H1 (cell line): ENCODE measurements around the gene GABRR1. TPM values are rescaled to one million over a fixed set of nuclear protein-coding genes. Genes with fewer than 3 reads are reported as not detected.

ENCODE experiments used
- CTCF ChIA-PET: fragments of 300-600 bp; sonication (Branson Sonifier 250); formaldehyde crosslinking; loops from one replicate; lab custom pipeline; 2021; ENCODE audit not compliant: partially characterized antibody; lab: Charles Lee
- POLR2A ChIA-PET: fragments of 300-600 bp; sonication (Branson Sonifier 250); formaldehyde crosslinking; loops from one replicate; lab custom pipeline; 2021; ENCODE audit warnings: inconsistent platforms; ENCODE audit not compliant: partially characterized antibody; lab: Charles Lee
- DNase-seq, 2 experiments: peaks; one replicate each; pipeline versions ENCODE4 v3.0.0 to v3.0.0-alpha.2; 2010 to 2022; ENCODE audit warnings: low spot score in 2 of 2, low read depth in 1 of 2, mixed read lengths in 1 of 2
- FAIRE-seq: peaks from 2 replicates; lab custom pipeline; 2011; peaks lifted over from hg19 to GRCh38; lab: Jason Lieb, UNC
- H2AFZ ChIP-seq: 2 replicates; pipeline ENCODE4 v1.8.1; 2012; ENCODE audit warnings: low read length, inconsistent platforms
- H2AK5ac ChIP-seq: 2 replicates; pipeline ENCODE4 v1.6.1; 2013; ENCODE audit warnings: low read depth, low read length
- H2BK120ac ChIP-seq: replicated peaks from 2 replicates; pipeline ENCODE3; 2013; ENCODE audit warnings: low read depth, low read length, inconsistent platforms
- H2BK12ac ChIP-seq: 2 replicates; pipeline ENCODE4 v1.6.1; 2013; ENCODE audit warnings: low read depth, low read length
- H2BK15ac ChIP-seq: 2 replicates; pipeline ENCODE4 v1.6.1; 2013; ENCODE audit warnings: low read length
- H2BK20ac ChIP-seq: 2 replicates; pipeline ENCODE4 v1.6.1; 2013; ENCODE audit warnings: low read length
- H2BK5ac ChIP-seq: 2 replicates; pipeline ENCODE4 v1.6.1; 2013; ENCODE audit warnings: low read depth, low read length
- H3K14ac ChIP-seq: 2 replicates; pipeline ENCODE4 v1.6.1; 2013; ENCODE audit warnings: inconsistent platforms; ENCODE audit not compliant: insufficient read length
- H3K18ac ChIP-seq: 2 replicates; pipeline ENCODE4 v1.6.1; 2013; ENCODE audit warnings: low read length; ENCODE audit errors: extremely low read depth
- H3K23ac ChIP-seq: 2 replicates; pipeline ENCODE4 v1.6.1; 2013; ENCODE audit warnings: inconsistent platforms; ENCODE audit not compliant: insufficient read length
- H3K23me2 ChIP-seq: 2 replicates; pipeline ENCODE4 v1.6.1; 2013; ENCODE audit warnings: low read depth, low read length
- H3K27ac ChIP-seq: 2 replicates; pipeline ENCODE4 v1.6.1; 2011; ENCODE audit warnings: low read depth, low read length, inconsistent platforms
- H3K27me3 ChIP-seq, 4 experiments: replicated peaks in 1 of 4; 1 replicate in 1 of 4; 2 replicates in 3 of 4; pipeline versions ENCODE4 v1.6.1 to v1.8.1; 2011 to 2013; ENCODE audit warnings: low read length in 3 of 4, mild to moderate bottlenecking in 3 of 4, inconsistent platforms in 2 of 4, mixed read lengths in 2 of 4, moderate library complexity in 1 of 4; ENCODE audit not compliant: control insufficient read depth in 3 of 4, insufficient read depth in 3 of 4; ENCODE audit errors: extremely low read depth in 1 of 4
- H3K36me3 ChIP-seq, 4 experiments: 2 replicates each; pipeline versions ENCODE4 v1.6.1 to v1.8.1; 2011 to 2013; ENCODE audit warnings: mild to moderate bottlenecking in 4 of 4, low read length in 3 of 4, moderate library complexity in 2 of 4, control low read depth in 1 of 4, inconsistent platforms in 1 of 4; ENCODE audit not compliant: insufficient read depth in 4 of 4, control insufficient read depth in 2 of 4
- H3K4ac ChIP-seq: replicated peaks from 2 replicates; pipeline ENCODE3; 2013; ENCODE audit warnings: low read length, low read depth, mixed read lengths, inconsistent platforms; ENCODE audit not compliant: insufficient read length
- H3K4me1 ChIP-seq, 4 experiments: replicated peaks in 1 of 4; 1 replicate in 1 of 4; 2 replicates in 3 of 4; pipeline versions ENCODE4 v1.6.1 to v1.8.1; 2011 to 2013; ENCODE audit warnings: low read length in 3 of 4, inconsistent platforms in 2 of 4, mixed read lengths in 1 of 4; ENCODE audit not compliant: insufficient read depth in 4 of 4, control insufficient read depth in 3 of 4
- H3K4me2 ChIP-seq, 2 experiments: 2 replicates each; pipeline versions ENCODE4 v1.6.1 to v1.8.1; 2011 to 2013; ENCODE audit warnings: low read depth in 2 of 2, low read length in 2 of 2, control low read depth in 1 of 2, inconsistent platforms in 1 of 2, mild to moderate bottlenecking in 1 of 2; ENCODE audit not compliant: insufficient read depth in 1 of 2
- H3K4me3 ChIP-seq, 4 experiments: fragments of 200-600, 300-600 bp in 1 of 4; sonication (generic), shearing (Covaris generic), sonication (Bioruptor Twin) in 1 of 4; 2 replicates each; pipeline versions ENCODE4 v1.5.1 to v1.8.1; 2011 to 2016; ENCODE audit warnings: low read length in 4 of 4, low read depth in 3 of 4, control low read depth in 2 of 4, inconsistent platforms in 2 of 4, mild to moderate bottlenecking in 2 of 4, mixed read lengths in 1 of 4, moderate library complexity in 1 of 4; ENCODE audit not compliant: insufficient read depth in 2 of 4; ENCODE audit errors: extremely low read depth in 1 of 4
- H3K56ac ChIP-seq: replicated peaks from 2 replicates; pipeline ENCODE3; 2013; ENCODE audit warnings: low read depth, mild to moderate bottlenecking, mixed read lengths, low read length, inconsistent platforms; ENCODE audit not compliant: insufficient read length
- H3K79me1 ChIP-seq: 2 replicates; pipeline ENCODE4 v1.6.1; 2013; ENCODE audit warnings: low read depth, low read length, control low read depth
- H3K79me2 ChIP-seq, 2 experiments: 2 replicates each; pipeline versions ENCODE4 v1.6.1 to v1.8.1; 2012 to 2013; ENCODE audit warnings: low read length in 2 of 2, mild to moderate bottlenecking in 2 of 2, inconsistent platforms in 1 of 2; ENCODE audit not compliant: insufficient read depth in 2 of 2, control insufficient read depth in 1 of 2
- H3K9ac ChIP-seq, 4 experiments: replicated peaks in 1 of 4; 1 replicate in 1 of 4; 2 replicates in 3 of 4; pipeline versions ENCODE4 v1.6.1 to v1.8.1; 2011 to 2013; ENCODE audit warnings: low read depth in 3 of 4, low read length in 3 of 4, control low read depth in 2 of 4, mild to moderate bottlenecking in 2 of 4, moderate library complexity in 2 of 4, inconsistent platforms in 1 of 4; ENCODE audit errors: extremely low read depth in 1 of 4
- H3K9me3 ChIP-seq, 2 experiments: 2 replicates each; pipeline versions ENCODE4 v1.6.1 to v1.8.1; 2012 to 2013; ENCODE audit warnings: mild to moderate bottlenecking in 2 of 2, moderate library complexity in 2 of 2, control low read depth in 1 of 2, inconsistent platforms in 1 of 2, low read depth in 1 of 2, low read length in 1 of 2, mixed read lengths in 1 of 2; ENCODE audit not compliant: insufficient read depth in 2 of 2
- H4K20me1 ChIP-seq, 2 experiments: replicated peaks in 1 of 2; 2 replicates each; pipeline versions ENCODE3 to v1.8.1; 2011 to 2013; ENCODE audit warnings: inconsistent platforms in 2 of 2, low read length in 2 of 2, mild to moderate bottlenecking in 1 of 2; ENCODE audit not compliant: insufficient read depth in 2 of 2, control insufficient read depth in 1 of 2
- H4K5ac ChIP-seq: 2 replicates; pipeline ENCODE4 v1.6.1; 2013; ENCODE audit warnings: low read length, low read depth, mixed read lengths, inconsistent platforms; ENCODE audit not compliant: insufficient read length
- H4K8ac ChIP-seq: 2 replicates; pipeline ENCODE4 v1.8.0; 2013; ENCODE audit warnings: mild to moderate bottlenecking, moderate library complexity, low read length, inconsistent platforms; ENCODE audit not compliant: insufficient read depth; ENCODE audit errors: extremely low read depth
- H4K91ac ChIP-seq: replicated peaks from 2 replicates; pipeline ENCODE3; 2013; ENCODE audit warnings: low read length, mixed read lengths, inconsistent platforms; ENCODE audit not compliant: insufficient read length
- BRCA1 ChIP-seq: IDR thresholded peaks from 2 replicates; pipeline ENCODE4 v1.6.1; 2012; ENCODE audit warnings: low read depth, low read length, improper control_type of control experiment
- CHD2 ChIP-seq: IDR thresholded peaks from 2 replicates; pipeline ENCODE4 v1.6.1; 2012; ENCODE audit warnings: low read length, improper control_type of control experiment
- EGR1 ChIP-seq: IDR thresholded peaks from 2 replicates; pipeline ENCODE4 v1.6.1; 2011; ENCODE audit warnings: low read depth, low read length, borderline replicate concordance
- KDM1A ChIP-seq: fragments of 200-600, 300-600 bp; sonication (generic); IDR thresholded peaks from 2 replicates; pipeline ENCODE4 v1.7.1; 2016; ENCODE audit warnings: mild to moderate bottlenecking, low read length, borderline replicate concordance
- KDM5A ChIP-seq: fragments of 200-600 bp; IDR thresholded peaks from 2 replicates; pipeline ENCODE4 v1.7.1; 2012; ENCODE audit warnings: mild to moderate bottlenecking, low read length, inconsistent platforms, mixed read lengths
- MAFK ChIP-seq: IDR thresholded peaks from 2 replicates; pipeline ENCODE4 v1.6.1; 2012; ENCODE audit warnings: low read depth, mild to moderate bottlenecking, improper control_type of control experiment, low read length
- PHF8 ChIP-seq: fragments of 200-600 bp; sonication (generic); conservative IDR thresholded peaks from 2 replicates; pipeline ENCODE4 v1.7.1; 2012; ENCODE audit warnings: low read depth, mild to moderate bottlenecking, inconsistent platforms, low read length, moderate library complexity
- SAP30 ChIP-seq: fragments of 300-600 bp; sonication (generic); IDR thresholded peaks from 2 replicates; pipeline ENCODE4 v1.7.1; 2012; ENCODE audit warnings: low read length, moderate library complexity, mild to moderate bottlenecking, inconsistent platforms; ENCODE audit not compliant: insufficient read depth, insufficient replicate concordance
- TAF7 ChIP-seq: optimal IDR thresholded peaks from 2 replicates; pipeline ENCODE3; 2011; ENCODE audit warnings: low read depth, mild to moderate bottlenecking, inconsistent platforms, low read length, moderate library complexity, borderline replicate concordance
- TEAD4 ChIP-seq: IDR thresholded peaks from 2 replicates; pipeline ENCODE4 v1.6.1; 2012; ENCODE audit warnings: low read depth, low read length, inconsistent platforms, mixed read lengths
- WGBS, 2 experiments: shearing (Covaris generic) in 1 of 2; methylation state at CpG; one replicate each; pipeline versions ENCODE4 v1.1.6 to v1.1.7; 2013 to 2015; ENCODE audit warnings: low lambda C conversion rate in 2 of 2, mixed read lengths in 2 of 2, inconsistent platforms in 1 of 2, low coverage in 1 of 2, missing lambda C conversion rate in 1 of 2; ENCODE audit not compliant: insufficient replicate concordance in 2 of 2, insufficient coverage in 1 of 2, insufficient read length in 1 of 2; ENCODE audit errors: extremely low coverage in 1 of 2, missing lambda C conversion rate in 1 of 2; 5-methylcytosine and 5-hydroxymethylcytosine counted together
- polyA plus RNA-seq, 7 experiments: library from polyadenylated mRNA; depleted of rRNA in 3 of 7; stranded (reverse) in 5 of 7; unstranded in 2 of 7; fragments of >200 nt in 5 of 7; fragments of 200-250 nt in 2 of 7; gene quantifications; 1 replicate in 5 of 7; 2 replicates in 1 of 7; 4 replicates in 1 of 7; pipeline versions ENCODE4 v1.2.1 to v1.2.3, GENCODE V29; 2011 to 2013; ENCODE audit warnings: missing spikeins in 2 of 7, mixed read lengths in 2 of 7
- total RNA-seq: library from RNA; stranded (reverse); fragmentation: NEBNext Ultra II Directional; extraction: Animal tissue kit (Norgen Biotek cat#: 25700); gene quantifications from 2 replicates; pipeline ENCODE4 v1.2.1, GENCODE V29; 2021
- TF ChIP-seq, protein P1 (sequence below): IDR thresholded peaks from 2 replicates; pipeline ENCODE4 v1.6.1; 2012; ENCODE audit warnings: inconsistent platforms
- TF ChIP-seq, protein P2 (sequence below): IDR thresholded peaks from 2 replicates; pipeline ENCODE4 v1.6.1; 2012; ENCODE audit warnings: inconsistent platforms

GABRR1 gene
- total and polyA plus RNA-seq, 2 of the 8 experiments (the other 6 are each of a cell fraction or from before 2014, with no cell fraction given): 0.60 to 0.63 TPM

DNA sequence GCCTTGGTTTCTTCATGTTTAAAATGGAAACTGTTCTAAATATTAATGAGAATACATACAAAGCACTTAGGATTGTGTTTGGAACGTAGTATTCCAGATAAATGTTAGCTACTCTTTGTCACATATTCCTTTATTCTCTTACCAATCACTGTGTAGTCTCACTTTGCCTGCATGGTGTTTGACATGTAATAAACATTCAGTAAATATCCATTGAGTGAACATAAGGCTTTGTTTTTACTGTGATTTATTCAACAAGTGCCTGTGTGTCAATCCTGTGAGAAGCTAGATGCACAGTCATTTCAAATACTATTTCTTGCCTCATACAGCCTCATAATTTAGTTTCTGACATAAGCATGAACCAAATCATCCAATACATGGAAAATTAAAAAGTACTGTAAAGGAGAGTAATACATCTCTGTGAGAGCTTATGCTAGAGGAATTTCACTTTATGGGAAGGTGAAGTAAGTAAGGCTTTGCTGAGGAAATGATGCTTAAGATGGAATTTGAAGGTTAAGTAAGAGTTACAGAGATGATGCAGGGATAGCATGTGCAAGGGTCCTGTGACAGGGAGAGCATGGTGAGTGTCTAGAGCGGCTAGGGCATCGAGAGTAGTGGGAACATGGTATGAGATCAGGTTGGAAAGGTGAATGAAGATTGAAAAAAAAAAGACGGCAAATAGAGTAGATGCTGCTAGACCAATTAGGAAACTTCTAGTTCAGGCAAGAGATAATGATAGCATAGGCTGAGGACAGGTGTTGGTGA lies 56.6 kb downstream of the GABRR1 start:
- Histone ChIP-seq H3K23me2 (no peaks in the 10 kb centered on the region; the same call in 1 of the 2 replicates), H3K27ac (no peak overlapping the region), H3K56ac (no peak overlapping the region), H3K79me2 (no peaks in the 10 kb centered on the region), H2AFZ (no peak overlapping the region), H2BK5ac (no peak overlapping the region), H4K8ac (no peak overlapping the region), H4K5ac (no peak overlapping the region), H3K14ac (no peak overlapping the region), H3K4me1 (peaks cover 0 to 3% (median 0%) of the 10 kb centered on the region in 4 experiments; a peak in 1 of 7 replicates), H3K79me1 (no peaks in the 10 kb centered on the region), H3K23ac (no peak overlapping the region), H4K20me1 (no peaks in the 10 kb centered on the region), H3K18ac (no peak overlapping the region), H3K36me3 (peaks cover 0 to 4% (median 0%) of the 10 kb centered on the region in 4 experiments; a peak in 1 of 8 replicates), H3K27me3 (no peaks in the 10 kb centered on the region), H4K91ac (no peak overlapping the region), H2BK120ac (no peak overlapping the region), H2AK5ac (no peak overlapping the region), H3K9me3 (no peaks in the 10 kb centered on the region), H2BK15ac (no peak overlapping the region), H3K9ac (no peak overlapping the region), H3K4ac (no peak overlapping the region), H2BK12ac (no peak overlapping the region), H3K4me2 (no peak overlapping the region), H3K4me3 (no peak overlapping the region), H2BK20ac (no peak overlapping the region)
- DNase-seq (no peak), FAIRE-seq (no peak)
- WGBS, 2 experiments: 85% methylated on average over 4 of the region's 4 CpGs; no CpG with 5 or more reads in 1 of the 2 experiments
- CTCF ChIA-PET: interaction anchor here (0.8 to 4.6 kb wide), 8 partner anchors 10 to 186 kb away, joined by 3 to 23 read pairs (median 4); no protein-coding TSS in a partner anchor
- POLR2A ChIA-PET: no interaction called here
- TF ChIP-seq TEAD4: no peak
- TF ChIP-seq, protein P1, sequence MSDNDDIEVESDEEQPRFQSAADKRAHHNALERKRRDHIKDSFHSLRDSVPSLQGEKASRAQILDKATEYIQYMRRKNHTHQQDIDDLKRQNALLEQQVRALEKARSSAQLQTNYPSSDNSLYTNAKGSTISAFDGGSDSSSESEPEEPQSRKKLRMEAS: no peak
- TF ChIP-seq, protein P2, sequence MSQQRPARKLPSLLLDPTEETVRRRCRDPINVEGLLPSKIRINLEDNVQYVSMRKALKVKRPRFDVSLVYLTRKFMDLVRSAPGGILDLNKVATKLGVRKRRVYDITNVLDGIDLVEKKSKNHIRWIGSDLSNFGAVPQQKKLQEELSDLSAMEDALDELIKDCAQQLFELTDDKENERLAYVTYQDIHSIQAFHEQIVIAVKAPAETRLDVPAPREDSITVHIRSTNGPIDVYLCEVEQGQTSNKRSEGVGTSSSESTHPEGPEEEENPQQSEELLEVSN: no peak
- no peak for TF ChIP-seq TAF7
- no peak for TF ChIP-seq BRCA1
- TF ChIP-seq PHF8: no peak
- no peak for TF ChIP-seq MAFK
- no peak for TF ChIP-seq EGR1
- TF ChIP-seq CHD2: no peak
- TF ChIP-seq SAP30: no peak
- no peak for TF ChIP-seq KDM1A
- TF ChIP-seq KDM5A: no peak
